HEK293 (cell line): Measurements from ENCODE around the gene CDK6.

ENCODE experiments used
- CTCF ChIA-PET: fragments of 350-600 bp; formaldehyde crosslinking; extraction: SDS; loops from one replicate; lab custom pipeline; 2021; ENCODE audit warnings: antibody characterized with exemption; lab: Yijun Ruan, JAX
- POLR2A ChIA-PET: fragments of 300-600 bp; formaldehyde crosslinking; extraction: SDS; loops from one replicate; lab custom pipeline; 2020; ENCODE audit warnings: antibody characterized with exemption, inconsistent platforms; lab: Yijun Ruan, JAX
- H3K27ac ChIP-seq: fragments of 200-500 bp; sonication (Bioruptor generic); 2 replicates; pipeline ENCODE4 v1.5.1; 2014; ENCODE audit warnings: low read depth, low read length, control low read depth, inconsistent platforms; ENCODE audit errors: extremely low read depth
- H3K36me3 ChIP-seq, 2 experiments: fragments of 200-500 bp in 1 of 2; sonication (Bioruptor generic) in 1 of 2; 1 replicate in 1 of 2; 2 replicates in 1 of 2; pipeline ENCODE4 v1.5.1; 2014 to 2017; ENCODE audit warnings: inconsistent platforms in 2 of 2, low read length in 2 of 2; ENCODE audit not compliant: control insufficient read depth in 2 of 2, insufficient read depth in 1 of 2
- H3K4me1 ChIP-seq: fragments of 200-500 bp; sonication (Bioruptor generic); 2 replicates; pipeline ENCODE4 v1.5.1; 2014; ENCODE audit warnings: mild to moderate bottlenecking, low read length, inconsistent platforms; ENCODE audit not compliant: control insufficient read depth, insufficient read depth
- H3K4me3 ChIP-seq: 2 replicates; pipeline ENCODE4 v1.5.1; 2011; ENCODE audit warnings: low read depth, mild to moderate bottlenecking, control low read depth, low read length, moderate library complexity
- H3K9me3 ChIP-seq: fragments of 200-500 bp; sonication (Bioruptor generic); 2 replicates; pipeline ENCODE4 v1.5.1; 2014; ENCODE audit warnings: low read depth, low read length, inconsistent platforms; ENCODE audit not compliant: control insufficient read depth, insufficient read depth
- GFI1B ChIP-seq: fragments of 450-650 bp; formaldehyde crosslinking; IDR thresholded peaks from 2 replicates; pipeline ENCODE4 v1.5.1; 2016; ENCODE audit warnings: missing biosample characterization, missing genetic modification characterization
- HOXA7 ChIP-seq: sonication (generic); formaldehyde crosslinking; IDR thresholded peaks from 2 replicates; pipeline ENCODE4 v1.8.1; 2022; ENCODE audit warnings: missing genetic modification reagents, borderline replicate concordance
- HOXD13 ChIP-seq: sonication (generic); formaldehyde crosslinking; IDR thresholded peaks from 2 replicates; pipeline ENCODE4 v1.8.0; 2022; ENCODE audit warnings: missing genetic modification reagents, borderline replicate concordance
- IKZF3 ChIP-seq: fragments of 450-650 bp; IDR thresholded peaks from 2 replicates; pipeline ENCODE4 v1.5.0; 2018; ENCODE audit warnings: missing biosample characterization, mild to moderate bottlenecking, missing genetic modification characterization, moderate library complexity
- INSM2 ChIP-seq: fragments of 450-650 bp; formaldehyde crosslinking; IDR thresholded peaks from 2 replicates; pipeline ENCODE4 v1.5.1; 2016; ENCODE audit warnings: missing biosample characterization, missing genetic modification characterization
- REST ChIP-seq: fragments of 450-650 bp; formaldehyde crosslinking; IDR thresholded peaks from 2 replicates; pipeline ENCODE4 v1.5.1; 2016; ENCODE audit warnings: missing biosample characterization, missing genetic modification characterization
- SP3 ChIP-seq: fragments of 450-650 bp; formaldehyde crosslinking; IDR thresholded peaks from 2 replicates; pipeline ENCODE4 v1.5.1; 2016; ENCODE audit warnings: missing biosample characterization, missing genetic modification characterization
- ZBTB10 ChIP-seq: fragments of 450-650 bp; formaldehyde crosslinking; IDR thresholded peaks from 2 replicates; pipeline ENCODE4 v1.5.1; 2016; ENCODE audit warnings: missing biosample characterization, missing genetic modification characterization
- ZFP3 ChIP-seq: fragments of 450-650 bp; formaldehyde crosslinking; IDR thresholded peaks from 2 replicates; pipeline ENCODE4 v1.5.1; 2016; ENCODE audit warnings: low read depth, missing biosample characterization, missing genetic modification characterization
- ZNF132 ChIP-seq: fragments of 450-650 bp; formaldehyde crosslinking; IDR thresholded peaks from 2 replicates; pipeline ENCODE4 v1.5.1; 2017; ENCODE audit warnings: missing biosample characterization, missing genetic modification characterization, borderline replicate concordance
- ZNF140 ChIP-seq: fragments of 450-650 bp; formaldehyde crosslinking; IDR thresholded peaks from 2 replicates; pipeline ENCODE4 v1.5.1; 2016; ENCODE audit warnings: missing biosample characterization, missing genetic modification characterization
- ZNF23 ChIP-seq: fragments of 450-650 bp; formaldehyde crosslinking; IDR thresholded peaks from 2 replicates; pipeline ENCODE4 v1.5.1; 2016; ENCODE audit warnings: missing biosample characterization, missing genetic modification characterization, borderline replicate concordance
- ZNF311 ChIP-seq: fragments of 450-650 bp; formaldehyde crosslinking; IDR thresholded peaks from 2 replicates; pipeline ENCODE4 v1.5.1; 2017; ENCODE audit warnings: missing biosample characterization, missing genetic modification characterization, borderline replicate concordance
- ZNF354C ChIP-seq: fragments of 450-650 bp; formaldehyde crosslinking; IDR thresholded peaks from 2 replicates; pipeline ENCODE4 v1.5.1; 2016; ENCODE audit warnings: missing biosample characterization, missing genetic modification characterization, low read depth, borderline replicate concordance
- ZNF394 ChIP-seq: fragments of 450-650 bp; formaldehyde crosslinking; IDR thresholded peaks from 2 replicates; pipeline ENCODE4 v1.5.1; 2016; ENCODE audit warnings: missing biosample characterization, missing genetic modification characterization, mild to moderate bottlenecking, moderate library complexity, borderline replicate concordance
- ZNF501 ChIP-seq: fragments of 450-650 bp; formaldehyde crosslinking; IDR thresholded peaks from 2 replicates; pipeline ENCODE4 v1.5.1; 2016; ENCODE audit warnings: missing biosample characterization, missing genetic modification characterization
- ZNF558 ChIP-seq: fragments of 450-650 bp; formaldehyde crosslinking; IDR thresholded peaks from 2 replicates; pipeline ENCODE4 v1.5.1; 2016; ENCODE audit warnings: missing biosample characterization, missing genetic modification characterization
- ZNF624 ChIP-seq: fragments of 450-650 bp; formaldehyde crosslinking; IDR thresholded peaks from 2 replicates; pipeline ENCODE4 v1.5.1; 2017; ENCODE audit warnings: missing biosample characterization, missing genetic modification characterization
- ZNF626 ChIP-seq: fragments of 450-650 bp; sonication (Bioruptor Pico); formaldehyde crosslinking; IDR thresholded peaks from 2 replicates; pipeline ENCODE4 v1.5.1; 2018; ENCODE audit warnings: missing biosample characterization, missing genetic modification characterization, inconsistent platforms
- ZNF677 ChIP-seq: fragments of 450-650 bp; IDR thresholded peaks from 2 replicates; pipeline ENCODE4 v1.5.0; 2018; ENCODE audit warnings: missing biosample characterization, mild to moderate bottlenecking, missing genetic modification characterization, moderate library complexity
- TF ChIP-seq, protein P1 (sequence below): fragments of 450-650 bp; formaldehyde crosslinking; IDR thresholded peaks from 2 replicates; pipeline ENCODE4 v1.5.1; 2016; ENCODE audit warnings: missing biosample characterization, missing genetic modification characterization
- TF ChIP-seq, protein P2 (sequence below): fragments of 450-650 bp; IDR thresholded peaks from 2 replicates; pipeline ENCODE4 v1.5.1; 2018; ENCODE audit warnings: missing biosample characterization, missing genetic modification characterization
- TF ChIP-seq, protein P3 (sequence below): fragments of 450-650 bp; formaldehyde crosslinking; IDR thresholded peaks from 2 replicates; pipeline ENCODE4 v1.5.1; 2016; ENCODE audit warnings: missing biosample characterization, missing genetic modification characterization, low read depth

CDK6 gene

GRCh38 chr7:92749327-92749755, 87.0 kb downstream of the CDK6 start (continued):
- TF ChIP-seq ZBTB10 (tag by site-specific recombination) = no peak
- TF ChIP-seq ZNF132 (tag by site-specific recombination) = no peak
- no peak for TF ChIP-seq ZNF558 (tag by site-specific recombination)
- TF ChIP-seq, protein P1, sequence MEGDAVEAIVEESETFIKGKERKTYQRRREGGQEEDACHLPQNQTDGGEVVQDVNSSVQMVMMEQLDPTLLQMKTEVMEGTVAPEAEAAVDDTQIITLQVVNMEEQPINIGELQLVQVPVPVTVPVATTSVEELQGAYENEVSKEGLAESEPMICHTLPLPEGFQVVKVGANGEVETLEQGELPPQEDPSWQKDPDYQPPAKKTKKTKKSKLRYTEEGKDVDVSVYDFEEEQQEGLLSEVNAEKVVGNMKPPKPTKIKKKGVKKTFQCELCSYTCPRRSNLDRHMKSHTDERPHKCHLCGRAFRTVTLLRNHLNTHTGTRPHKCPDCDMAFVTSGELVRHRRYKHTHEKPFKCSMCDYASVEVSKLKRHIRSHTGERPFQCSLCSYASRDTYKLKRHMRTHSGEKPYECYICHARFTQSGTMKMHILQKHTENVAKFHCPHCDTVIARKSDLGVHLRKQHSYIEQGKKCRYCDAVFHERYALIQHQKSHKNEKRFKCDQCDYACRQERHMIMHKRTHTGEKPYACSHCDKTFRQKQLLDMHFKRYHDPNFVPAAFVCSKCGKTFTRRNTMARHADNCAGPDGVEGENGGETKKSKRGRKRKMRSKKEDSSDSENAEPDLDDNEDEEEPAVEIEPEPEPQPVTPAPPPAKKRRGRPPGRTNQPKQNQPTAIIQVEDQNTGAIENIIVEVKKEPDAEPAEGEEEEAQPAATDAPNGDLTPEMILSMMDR (tag by site-specific recombination) = no peak
- TF ChIP-seq, protein P2, sequence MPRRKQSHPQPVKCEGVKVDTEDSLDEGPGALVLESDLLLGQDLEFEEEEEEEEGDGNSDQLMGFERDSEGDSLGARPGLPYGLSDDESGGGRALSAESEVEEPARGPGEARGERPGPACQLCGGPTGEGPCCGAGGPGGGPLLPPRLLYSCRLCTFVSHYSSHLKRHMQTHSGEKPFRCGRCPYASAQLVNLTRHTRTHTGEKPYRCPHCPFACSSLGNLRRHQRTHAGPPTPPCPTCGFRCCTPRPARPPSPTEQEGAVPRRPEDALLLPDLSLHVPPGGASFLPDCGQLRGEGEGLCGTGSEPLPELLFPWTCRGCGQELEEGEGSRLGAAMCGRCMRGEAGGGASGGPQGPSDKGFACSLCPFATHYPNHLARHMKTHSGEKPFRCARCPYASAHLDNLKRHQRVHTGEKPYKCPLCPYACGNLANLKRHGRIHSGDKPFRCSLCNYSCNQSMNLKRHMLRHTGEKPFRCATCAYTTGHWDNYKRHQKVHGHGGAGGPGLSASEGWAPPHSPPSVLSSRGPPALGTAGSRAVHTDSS (tag by site-specific recombination) = no peak
- TF ChIP-seq ZNF626 (tag by site-specific recombination) = no peak
- TF ChIP-seq ZNF677 (tag by site-specific recombination) = no peak
- TF ChIP-seq ZNF624 (tag by site-specific recombination) = no peak

DNA sequence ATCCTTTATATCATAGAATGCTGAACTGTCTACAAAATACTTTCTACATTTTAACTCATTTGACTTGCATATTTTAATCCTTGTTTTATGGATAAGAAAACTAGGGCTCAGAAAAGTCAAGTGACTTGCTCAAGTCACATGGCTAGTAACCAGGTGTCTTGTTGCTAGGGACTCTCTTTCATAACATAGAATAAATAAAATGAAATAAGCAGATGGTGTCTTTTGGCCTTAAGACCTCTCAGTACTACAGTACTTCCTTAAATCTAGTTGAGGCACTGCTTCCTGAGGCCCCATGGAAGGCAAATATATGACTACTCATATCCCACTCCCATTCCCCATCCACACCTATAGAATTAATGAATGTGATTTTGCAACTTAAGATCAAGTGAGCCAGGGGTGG, 87.9 kb downstream of the CDK6 start:
- Histone ChIP-seq H3K4me3 (no peak overlapping the region), H3K4me1 (no peaks in the 10 kb centered on the region), H3K9me3 (no peaks in the 10 kb centered on the region), H3K36me3 (no peaks in the 10 kb centered on the region), H3K27ac (no peak overlapping the region)
- CTCF ChIA-PET = no interaction called here
- TF ChIP-seq INSM2 = no peak
- TF ChIP-seq GFI1B (tag by site-specific recombination) = no peak
- no peak for TF ChIP-seq ZFP3 (tag by site-specific recombination)
- no peak for TF ChIP-seq HOXD13 (CRISPR knock-in tag)
- TF ChIP-seq IKZF3 (tag by site-specific recombination) = no peak
- TF ChIP-seq SP3 = no peak
- no peak for TF ChIP-seq ZNF394 (tag by site-specific recombination)
- TF ChIP-seq ZNF311 (tag by site-specific recombination) = no peak
- no peak for TF ChIP-seq ZNF501 (tag by site-specific recombination)
- no peak for TF ChIP-seq ZNF23 (tag by site-specific recombination)
- no peak for TF ChIP-seq REST (tag by site-specific recombination)
- TF ChIP-seq, protein P3, sequence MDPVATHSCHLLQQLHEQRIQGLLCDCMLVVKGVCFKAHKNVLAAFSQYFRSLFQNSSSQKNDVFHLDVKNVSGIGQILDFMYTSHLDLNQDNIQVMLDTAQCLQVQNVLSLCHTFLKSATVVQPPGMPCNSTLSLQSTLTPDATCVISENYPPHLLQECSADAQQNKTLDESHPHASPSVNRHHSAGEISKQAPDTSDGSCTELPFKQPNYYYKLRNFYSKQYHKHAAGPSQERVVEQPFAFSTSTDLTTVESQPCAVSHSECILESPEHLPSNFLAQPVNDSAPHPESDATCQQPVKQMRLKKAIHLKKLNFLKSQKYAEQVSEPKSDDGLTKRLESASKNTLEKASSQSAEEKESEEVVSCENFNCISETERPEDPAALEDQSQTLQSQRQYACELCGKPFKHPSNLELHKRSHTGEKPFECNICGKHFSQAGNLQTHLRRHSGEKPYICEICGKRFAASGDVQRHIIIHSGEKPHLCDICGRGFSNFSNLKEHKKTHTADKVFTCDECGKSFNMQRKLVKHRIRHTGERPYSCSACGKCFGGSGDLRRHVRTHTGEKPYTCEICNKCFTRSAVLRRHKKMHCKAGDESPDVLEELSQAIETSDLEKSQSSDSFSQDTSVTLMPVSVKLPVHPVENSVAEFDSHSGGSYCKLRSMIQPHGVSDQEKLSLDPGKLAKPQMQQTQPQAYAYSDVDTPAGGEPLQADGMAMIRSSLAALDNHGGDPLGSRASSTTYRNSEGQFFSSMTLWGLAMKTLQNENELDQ (tag by site-specific recombination) = no peak
- TF ChIP-seq ZNF354C = no peak
- TF ChIP-seq HOXA7 (CRISPR knock-in tag) = no peak
- TF ChIP-seq ZNF140 (tag by site-specific recombination) = no peak
- POLR2A ChIA-PET = no interaction called here
